Fibroblast of villous mesenchyme (primary cell): ENCODE measurements around the gene LEP. TPM values are rescaled to one million over a fixed set of nuclear protein-coding genes. Genes with fewer than 3 reads are reported as not detected.

Source experiments
- DNase-seq: peaks from one replicate; pipeline ENCODE4 v3.0.0-alpha.2; 2010; ENCODE audit warnings: low read depth
- H3K4me3 ChIP-seq: 2 replicates; pipeline ENCODE4 v1.5.1; 2011; ENCODE audit warnings: low read depth, mild to moderate bottlenecking, low read length
- total RNA-seq: library from RNA; depleted of rRNA; stranded (reverse); fragments of >200 nt; gene quantifications from 2 replicates; pipeline ENCODE4 v1.2.3, GENCODE V29; 2012
- TF ChIP-seq, protein P1 (sequence below): IDR thresholded peaks from 2 replicates; pipeline ENCODE4 v1.5.1; 2012; ENCODE audit warnings: low read depth, mild to moderate bottlenecking, low read length; ENCODE audit not compliant: insufficient read depth

Gene LEP
- total RNA-seq, 1 donor, result not detected

DNA sequence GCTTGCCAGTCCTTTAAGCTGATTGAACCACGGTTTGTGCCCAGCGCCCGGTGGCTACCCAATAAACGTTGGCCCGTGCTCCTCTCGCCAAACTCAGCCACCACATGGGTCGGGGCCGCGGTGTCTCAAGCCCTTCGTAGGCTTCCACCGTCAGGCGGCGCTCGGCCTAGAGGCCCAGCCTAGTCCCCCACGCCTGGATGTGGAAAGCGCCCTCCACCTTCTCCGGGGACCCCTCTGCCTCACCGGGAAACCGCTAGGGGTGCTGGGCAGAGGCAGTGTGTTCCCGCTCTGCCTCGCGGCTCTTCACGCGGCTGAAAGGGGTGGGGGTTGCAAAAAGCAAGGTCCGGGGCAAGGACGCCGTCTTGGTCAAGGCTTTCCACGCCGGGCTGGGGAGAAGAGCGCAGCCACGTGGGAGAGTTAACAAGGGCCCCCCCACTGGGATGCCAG, 29.8 kb downstream of the LEP start:
- DNase-seq, result no peak
- TF ChIP-seq, protein P1, sequence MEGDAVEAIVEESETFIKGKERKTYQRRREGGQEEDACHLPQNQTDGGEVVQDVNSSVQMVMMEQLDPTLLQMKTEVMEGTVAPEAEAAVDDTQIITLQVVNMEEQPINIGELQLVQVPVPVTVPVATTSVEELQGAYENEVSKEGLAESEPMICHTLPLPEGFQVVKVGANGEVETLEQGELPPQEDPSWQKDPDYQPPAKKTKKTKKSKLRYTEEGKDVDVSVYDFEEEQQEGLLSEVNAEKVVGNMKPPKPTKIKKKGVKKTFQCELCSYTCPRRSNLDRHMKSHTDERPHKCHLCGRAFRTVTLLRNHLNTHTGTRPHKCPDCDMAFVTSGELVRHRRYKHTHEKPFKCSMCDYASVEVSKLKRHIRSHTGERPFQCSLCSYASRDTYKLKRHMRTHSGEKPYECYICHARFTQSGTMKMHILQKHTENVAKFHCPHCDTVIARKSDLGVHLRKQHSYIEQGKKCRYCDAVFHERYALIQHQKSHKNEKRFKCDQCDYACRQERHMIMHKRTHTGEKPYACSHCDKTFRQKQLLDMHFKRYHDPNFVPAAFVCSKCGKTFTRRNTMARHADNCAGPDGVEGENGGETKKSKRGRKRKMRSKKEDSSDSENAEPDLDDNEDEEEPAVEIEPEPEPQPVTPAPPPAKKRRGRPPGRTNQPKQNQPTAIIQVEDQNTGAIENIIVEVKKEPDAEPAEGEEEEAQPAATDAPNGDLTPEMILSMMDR, result no peak
- no peak overlapping the region for H3K4me3 ChIP-seq

DNA sequence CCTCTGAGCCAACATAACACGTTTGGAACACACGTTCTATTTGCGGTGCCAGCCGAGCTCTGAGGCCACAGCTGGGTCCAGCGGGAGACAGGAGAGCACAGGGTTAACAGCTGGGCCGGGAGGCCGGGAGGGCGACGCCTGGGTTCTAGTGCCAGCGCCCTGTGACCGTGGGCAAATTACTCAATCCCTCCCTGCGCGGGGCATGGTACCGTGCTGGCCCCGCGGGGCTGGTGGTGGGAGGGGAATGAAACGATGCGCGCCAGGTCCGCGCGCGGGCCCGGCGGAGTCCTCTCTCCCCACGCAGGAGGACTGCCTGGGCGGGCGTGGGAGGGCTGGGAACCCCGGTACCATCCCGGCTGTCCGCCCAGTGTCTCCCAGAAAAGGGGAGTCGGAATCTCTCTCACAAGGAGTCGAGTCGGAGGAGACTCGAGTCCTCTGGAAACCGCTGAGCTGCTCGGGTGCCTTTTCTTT, 30.4 kb downstream of the LEP start:
- DNase-seq, result no peak
- peak overlapping the region; percentile 12 for H3K4me3 ChIP-seq
- TF ChIP-seq, protein P1, result no peak

DNA sequence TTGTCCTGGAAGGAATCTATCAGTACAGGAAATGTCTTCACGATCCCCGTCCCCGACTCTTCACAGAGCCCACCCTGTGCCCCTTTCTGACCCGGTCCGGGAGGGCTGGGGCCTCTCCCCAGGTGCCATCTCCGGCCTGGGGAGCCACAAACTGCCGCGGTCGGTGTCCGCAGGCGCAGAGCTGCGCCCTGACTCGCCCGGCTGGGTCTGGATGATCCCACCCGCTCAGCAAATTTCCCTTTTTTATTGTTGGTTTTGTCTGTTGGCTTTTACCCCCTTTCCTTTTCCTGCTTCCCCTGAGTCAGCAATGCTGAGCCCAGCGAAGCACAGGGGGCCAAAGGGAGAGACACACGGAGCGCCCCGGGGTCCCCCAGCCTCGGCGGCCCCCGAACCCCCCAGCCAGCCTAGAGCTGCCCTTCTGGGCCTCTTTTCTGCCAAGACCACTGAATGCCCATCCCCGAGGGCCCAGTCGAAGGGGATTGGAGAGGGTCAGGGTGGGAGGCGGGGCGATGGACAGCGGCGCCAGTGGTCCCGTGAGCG, 30.9 kb downstream of the LEP start:
- TF ChIP-seq, protein P1, result no peak
- no peak for DNase-seq
- H3K4me3 ChIP-seq, result no peak overlapping the region

DNA sequence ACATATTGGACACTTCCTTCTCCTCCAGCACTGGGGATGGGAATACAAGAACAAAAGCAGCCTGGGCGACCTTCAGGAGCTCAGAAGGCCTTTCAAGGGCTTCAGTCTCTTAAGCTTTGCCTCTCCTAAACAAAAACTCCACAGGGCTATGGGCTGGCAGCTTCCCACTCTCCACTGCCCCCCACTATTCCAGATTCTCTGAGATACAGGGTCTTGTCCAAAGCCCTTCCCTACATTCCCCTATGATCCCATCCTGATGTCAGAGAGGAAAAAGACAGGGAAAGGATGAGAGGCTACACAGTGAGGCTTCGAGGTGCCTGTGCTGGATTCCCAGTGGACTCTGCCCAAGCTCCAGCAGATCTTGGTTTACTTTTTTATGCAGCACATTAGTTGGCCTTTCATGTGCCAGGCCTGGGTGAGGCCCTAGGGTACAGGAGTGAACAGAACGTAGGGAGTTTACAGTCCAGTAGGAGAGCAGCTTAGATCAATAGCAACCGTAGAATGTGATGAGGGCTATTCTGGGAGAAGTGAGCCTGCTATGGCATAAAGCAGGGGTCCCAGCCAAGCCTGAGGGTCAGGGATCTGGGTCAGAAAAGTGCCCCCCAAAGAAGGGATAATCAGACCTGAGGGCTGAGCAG, 33.3 kb downstream of the LEP start:
- TF ChIP-seq, protein P1, result no peak
- no peak overlapping the region for H3K4me3 ChIP-seq
- DNase-seq, result no peak

DNA sequence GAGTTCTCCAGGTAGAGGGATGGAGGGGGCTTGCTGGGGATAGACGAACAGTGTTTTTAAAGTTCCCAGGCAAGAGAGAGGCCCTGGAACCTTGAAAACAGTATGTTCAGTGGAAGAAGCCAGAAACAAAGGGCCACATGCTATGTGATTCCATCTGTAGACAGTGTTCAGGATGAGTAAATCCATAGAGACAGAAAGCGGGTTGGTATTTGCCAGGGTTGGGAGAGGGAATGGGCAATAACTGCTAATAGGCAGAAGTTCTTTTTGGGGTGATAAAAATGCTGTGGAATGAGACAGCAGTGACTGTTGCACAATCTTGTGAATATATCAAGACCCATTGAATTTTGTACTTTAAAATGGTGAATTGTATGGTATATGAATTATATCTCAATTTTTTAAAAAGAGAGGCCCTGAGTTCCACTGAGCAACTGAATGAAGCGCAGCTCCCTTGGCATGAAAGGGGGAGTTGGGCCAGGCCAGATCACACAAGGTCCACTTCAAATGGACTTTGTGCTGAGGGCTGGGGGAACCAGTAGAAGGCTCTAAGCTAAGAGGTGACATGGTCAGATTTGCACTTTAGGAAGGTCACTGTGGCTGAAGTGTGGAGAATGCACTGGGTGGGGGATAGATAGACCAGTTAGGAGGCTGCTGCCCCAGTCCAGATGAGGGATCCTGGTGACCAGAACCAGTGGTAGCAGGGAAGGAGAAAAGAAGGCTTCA, 34.0 kb downstream of the LEP start:
- no peak for DNase-seq
- H3K4me3 ChIP-seq, result no peak overlapping the region
- TF ChIP-seq, protein P1, result no peak

DNA sequence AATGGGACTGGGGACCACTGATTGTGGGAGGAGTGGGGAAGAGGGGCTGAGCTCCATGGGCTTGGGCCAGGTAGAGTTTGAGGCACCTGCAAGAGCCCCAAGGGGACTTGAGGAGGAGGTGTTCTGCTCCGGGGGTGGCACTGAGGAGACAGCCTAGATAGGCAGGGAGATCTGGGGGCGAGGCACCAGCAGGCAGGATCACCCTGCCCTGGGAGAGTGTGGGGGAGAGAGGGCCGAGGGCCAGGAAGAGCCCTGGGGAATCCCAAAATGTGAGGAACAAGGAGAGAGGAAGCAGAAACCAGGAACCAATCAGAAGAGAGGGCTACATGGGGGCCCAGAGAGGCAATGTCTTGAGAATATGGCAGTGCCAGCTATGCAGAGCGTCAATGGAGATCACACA, 34.6 kb downstream of the LEP start:
- H3K4me3 ChIP-seq, result no peak overlapping the region
- TF ChIP-seq, protein P1, result no peak
- DNase-seq, result no peak
